GM18861 (cell line): Measurements from ENCODE around the gene ZNF784.

ENCODE experiments used
- ATAC-seq: cut with Tn5 transposase; IDR thresholded peaks from one replicate; pipeline ENCODE4 v1.9.1; 2021; ENCODE audit not compliant: unreplicated experiment

The ZNF784 gene

GRCh38 chr19:55656988-55657747, 32.8 kb upstream of the ZNF784 start:
- no peak for ATAC-seq

DNA sequence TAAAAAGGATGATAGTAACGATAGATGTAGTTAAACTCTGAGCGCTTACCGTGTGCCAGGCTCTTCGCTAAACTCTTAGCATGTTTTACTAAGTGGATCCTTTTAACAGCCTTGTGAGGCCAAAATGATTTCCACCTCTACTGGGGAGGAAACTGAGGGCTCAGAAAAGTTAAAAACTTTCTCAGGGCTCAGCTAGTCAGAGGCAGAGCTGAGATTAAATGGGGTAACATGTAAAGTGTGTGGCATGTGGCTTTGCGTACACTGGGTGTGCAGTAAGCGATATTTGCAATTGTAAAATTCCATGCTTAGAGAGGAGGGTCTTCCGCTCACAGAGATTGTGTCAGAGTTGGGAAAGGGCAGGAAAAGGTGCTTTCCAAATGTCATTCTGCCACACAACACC, 32.2 kb upstream of the ZNF784 start:
- no peak for ATAC-seq

DNA sequence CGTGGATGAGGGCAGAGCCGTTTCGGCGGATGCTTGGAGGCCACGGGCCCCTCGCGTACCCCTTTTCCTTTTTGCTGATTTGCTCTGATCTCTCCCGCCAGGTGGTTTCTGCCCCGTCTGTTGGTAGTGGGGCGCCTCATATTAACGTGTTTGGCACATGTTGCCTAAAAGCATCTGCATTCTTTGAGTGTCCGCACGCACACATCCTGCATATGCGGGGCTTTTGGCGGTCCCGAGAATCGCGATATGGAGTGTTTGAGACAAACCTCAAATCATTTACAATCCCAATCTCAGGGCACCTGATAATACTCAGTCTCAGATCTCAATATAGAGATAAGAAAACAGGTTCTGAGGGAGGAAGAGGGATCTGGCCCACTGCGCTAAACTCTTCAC, 31.3 kb upstream of the ZNF784 start:
- no peak for ATAC-seq

DNA sequence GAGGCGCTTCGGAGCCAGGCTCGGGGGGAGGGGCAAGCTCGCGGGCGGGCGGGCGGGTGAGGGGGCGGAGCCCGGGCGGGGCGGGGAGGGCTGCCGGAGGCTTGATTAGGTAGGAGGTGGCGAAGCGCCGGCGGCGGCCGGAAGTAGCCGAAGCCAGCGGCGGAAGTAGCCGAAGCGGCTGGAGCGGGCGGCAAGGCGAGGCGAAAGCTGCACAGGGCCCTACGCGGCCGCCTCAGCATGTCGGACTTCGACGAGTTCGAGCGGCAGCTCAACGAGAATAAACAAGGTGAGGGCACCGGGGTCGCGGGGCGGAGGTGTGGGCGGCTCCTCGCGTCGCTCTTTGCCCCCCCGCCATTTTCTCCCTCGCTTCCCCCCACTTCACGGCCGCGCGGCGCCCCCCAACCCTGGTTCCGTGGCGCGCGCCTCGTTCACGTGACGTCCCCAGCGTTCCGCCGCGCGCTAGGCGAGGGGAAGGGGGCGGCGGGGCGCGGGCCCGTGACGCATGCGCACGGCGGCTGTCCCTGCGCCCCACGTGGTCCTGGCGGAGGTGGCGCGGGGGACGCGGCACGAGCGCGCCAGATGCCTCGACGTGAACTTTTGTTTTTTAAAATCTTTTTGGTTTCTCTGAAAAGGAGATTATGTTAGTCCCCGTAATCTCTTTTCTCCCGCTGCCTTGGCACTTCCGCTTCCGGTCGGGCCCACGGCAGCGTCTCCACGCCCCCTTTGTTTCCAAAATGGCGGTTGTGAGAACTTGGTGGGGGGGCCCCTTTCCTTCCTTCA, 30.7 kb upstream of the ZNF784 start, which contains the start of gene U2AF2:
Gene U2AF2, plus strand, starts transcription at position 168 of the 780 bp plus-strand sequence. Its CDS starts 70 bp downstream, at position 238.
- peak; percentile 21 for ATAC-seq

DNA sequence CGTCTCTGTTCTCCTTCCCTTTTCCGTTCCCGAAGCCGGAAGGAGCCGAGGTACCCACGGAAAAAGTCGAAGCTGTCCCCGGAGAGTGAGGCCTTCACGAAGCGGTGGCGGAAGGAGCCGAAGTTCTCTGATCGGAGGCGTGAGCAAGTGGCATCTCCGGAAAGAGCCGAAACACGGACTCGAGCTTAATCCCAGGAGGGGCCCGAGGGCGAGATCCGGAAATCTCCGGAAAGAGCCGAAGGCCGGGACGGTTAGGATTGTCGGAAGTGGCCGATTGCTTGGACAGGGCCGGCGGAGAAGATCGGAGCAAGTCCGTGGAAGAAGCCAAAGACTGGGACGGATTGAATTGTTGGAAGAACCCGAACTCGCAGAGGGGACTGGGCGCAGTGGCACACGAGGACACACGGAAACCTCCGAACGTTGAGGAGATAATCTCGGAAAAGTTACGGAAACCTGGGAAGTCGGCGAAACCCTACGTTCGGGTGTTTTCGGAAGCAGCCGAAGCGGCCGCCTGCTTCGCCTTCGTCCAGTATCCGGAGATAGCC, 30.0 kb upstream of the ZNF784 start:
- ATAC-seq, result peak; percentile 43

- ATAC-seq, result peak; percentile 36
Measured at GRCh38 chr19:55653651-55654322, 29.4 kb upstream of the ZNF784 start.

DNA sequence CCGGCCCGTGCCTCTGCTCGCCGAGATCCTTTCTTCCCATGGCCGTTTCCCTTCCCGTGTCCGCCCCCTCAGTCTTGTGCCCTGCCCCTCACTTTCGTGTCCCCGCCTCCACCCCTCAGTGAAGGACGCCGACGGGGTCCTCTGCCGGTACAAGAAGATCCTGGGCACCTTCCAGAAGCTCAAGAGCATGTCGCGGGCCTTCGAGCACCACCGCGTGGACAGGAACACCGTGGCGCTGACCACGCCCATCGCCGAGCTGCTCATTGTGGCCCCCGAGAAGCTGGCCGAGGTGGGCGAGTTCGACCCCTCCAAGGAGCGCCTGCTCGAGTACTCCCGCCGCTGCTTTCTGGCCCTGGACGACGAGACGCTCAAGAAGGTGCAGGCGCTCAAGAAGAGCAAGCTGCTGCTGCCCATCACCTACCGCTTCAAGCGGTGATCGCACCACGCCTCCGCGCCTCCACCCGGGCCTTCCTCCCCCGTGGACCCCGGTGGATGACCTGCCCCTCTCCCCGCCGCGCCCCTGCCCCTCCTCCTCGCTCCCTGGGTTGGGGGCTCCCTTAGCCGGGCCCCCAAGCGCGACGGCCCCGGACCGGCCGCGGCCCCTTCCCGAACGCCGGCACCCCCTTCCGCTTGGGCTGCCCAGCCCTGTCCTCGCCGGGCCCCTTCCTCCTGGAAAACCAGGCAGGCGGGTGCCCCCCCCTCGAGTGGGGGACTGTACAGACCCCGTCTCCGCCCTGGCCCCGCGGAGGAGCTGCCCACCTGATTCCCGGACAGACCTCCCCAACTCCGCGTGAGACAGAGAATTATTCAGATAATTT, 28.2 kb upstream of the ZNF784 start:
- ATAC-seq, result no peak

GRCh38 chr19:55651236-55651635, 26.9 kb upstream of the ZNF784 start:
- no peak for ATAC-seq

DNA sequence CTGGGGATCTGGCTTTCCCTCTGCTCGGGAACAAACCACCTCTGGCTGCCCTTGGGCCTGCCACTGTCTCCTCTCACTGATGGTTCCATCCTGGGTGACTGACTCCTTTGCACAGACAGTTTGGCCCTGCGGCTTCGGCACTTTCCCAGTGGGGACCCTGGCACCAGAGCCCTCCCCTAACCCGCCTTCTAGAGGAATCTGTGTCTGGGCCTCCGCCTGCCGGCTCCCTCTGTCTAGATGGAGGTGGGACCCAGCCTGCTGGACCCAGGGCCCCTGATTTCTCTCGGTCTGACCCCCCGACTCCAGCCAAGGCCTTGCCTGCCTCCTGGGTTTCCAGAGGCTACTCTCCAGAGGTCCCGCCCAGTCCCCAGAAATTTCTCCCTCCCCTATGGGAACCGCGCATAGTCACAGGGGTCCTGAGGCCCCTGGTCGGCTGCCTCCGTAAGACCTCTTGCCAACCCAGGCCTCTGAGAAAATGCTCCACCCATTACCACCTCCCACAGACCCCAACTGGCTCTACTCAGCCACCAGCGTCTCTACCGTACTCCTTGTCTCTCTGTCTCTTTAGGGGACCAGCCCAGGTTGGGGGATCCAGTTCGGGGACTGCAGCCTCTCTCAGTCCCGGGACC, 26.4 kb upstream of the ZNF784 start:
- ATAC-seq, result no peak

DNA sequence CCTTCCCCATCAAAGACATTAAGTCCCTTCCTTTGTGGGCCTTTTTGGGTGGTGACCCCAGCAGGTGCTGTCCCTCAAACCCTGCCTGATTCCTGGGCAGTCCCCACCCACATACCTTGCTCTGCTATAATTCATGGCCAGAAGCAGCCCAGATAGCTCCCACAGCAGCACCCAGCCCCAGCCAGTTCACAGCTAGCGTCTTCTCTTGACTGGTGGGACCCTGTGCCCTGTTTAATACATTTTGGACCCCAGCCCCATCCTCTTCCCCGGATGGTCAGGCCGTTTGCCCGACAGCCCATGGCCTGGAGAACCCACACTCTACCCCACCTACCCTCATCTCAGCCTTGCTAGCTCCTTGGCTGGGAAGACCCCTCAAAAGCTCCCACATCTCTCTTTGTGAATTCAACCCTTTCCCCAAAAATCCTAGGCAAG, 25.8 kb upstream of the ZNF784 start:
- ATAC-seq, result no peak

GRCh38 chr19:55649268-55650125, 25.1 kb upstream of the ZNF784 start:
- no peak for ATAC-seq

- ATAC-seq, result no peak
Measured at GRCh38 chr19:55648585-55649267, 24.4 kb upstream of the ZNF784 start.

- no peak for ATAC-seq
Measured at GRCh38 chr19:55647732-55648584, 23.6 kb upstream of the ZNF784 start, which contains the start of gene CCDC106. Gene CCDC106, plus strand, starts transcription at chr19:55648212. Its CDS starts 835 bp downstream, at chr19:55649047.

DNA sequence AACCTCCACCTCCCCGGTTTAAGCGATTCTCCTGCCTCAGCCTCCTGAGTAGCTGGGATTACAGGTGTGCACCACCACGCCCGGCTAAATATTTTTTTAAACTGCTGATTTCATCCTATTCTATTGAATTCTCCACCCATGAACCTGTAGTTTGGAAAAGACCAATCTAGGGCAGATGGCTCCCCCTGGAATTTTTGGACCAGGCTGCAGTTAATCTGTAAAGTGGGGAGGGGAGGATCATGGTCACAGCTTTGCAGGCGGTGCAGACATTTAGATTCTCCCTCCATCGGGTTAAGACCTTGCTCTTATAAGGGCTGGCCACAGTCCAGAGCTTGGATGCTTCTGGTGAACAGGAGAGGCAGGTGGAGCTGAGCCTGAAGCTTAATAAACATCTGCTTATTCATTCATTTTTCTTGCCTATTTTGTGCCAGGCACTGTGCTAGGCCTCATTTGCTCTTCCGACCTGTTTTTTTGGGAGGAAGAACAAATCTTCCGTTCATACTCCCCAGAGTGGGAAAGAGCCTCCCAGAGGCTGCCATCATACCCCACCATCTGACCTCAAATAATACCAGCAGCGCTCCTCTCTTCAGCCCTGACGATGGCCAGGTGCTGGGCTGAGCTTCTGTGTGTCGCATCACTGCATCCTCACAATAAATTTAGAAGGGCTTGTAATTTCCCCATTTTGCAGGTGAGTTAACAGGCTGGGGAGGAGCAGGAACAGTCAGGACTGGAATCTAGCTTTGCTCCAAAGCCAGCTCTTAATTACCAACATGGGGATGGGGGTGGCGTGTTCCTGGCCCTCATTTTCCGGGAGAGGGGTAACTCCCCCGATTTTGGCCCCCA, 22.7 kb upstream of the ZNF784 start:
- no peak for ATAC-seq

DNA sequence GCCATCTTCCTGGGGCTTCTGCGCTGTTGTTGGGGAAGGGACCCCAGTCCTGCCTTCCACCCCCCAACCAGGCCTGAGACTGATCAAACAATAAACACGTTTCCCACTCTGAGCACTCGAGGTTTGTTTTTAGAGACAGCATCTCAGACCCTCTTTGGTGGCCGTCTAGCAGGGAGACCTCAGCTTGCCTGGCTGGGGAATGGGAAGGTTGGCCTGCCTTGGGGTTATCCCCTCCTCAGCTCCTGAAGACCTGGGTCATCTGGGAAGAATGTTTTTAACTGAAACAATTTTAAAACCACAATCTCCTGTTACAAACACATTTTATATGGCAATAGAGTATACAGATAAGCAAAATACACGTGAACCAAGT, 21.1 kb upstream of the ZNF784 start:
- ATAC-seq, result no peak

GRCh38 chr19:55644842-55645511, 20.6 kb upstream of the ZNF784 start:
- ATAC-seq, result no peak
